ENCODE measurements around the gene RAG2. TPM values are rescaled to one million over a fixed set of nuclear protein-coding genes. Genes with fewer than 3 reads are reported as not detected.

RAG2 gene
- total RNA-seq, 1 donor from 2014 or later, result not detected

DNA sequence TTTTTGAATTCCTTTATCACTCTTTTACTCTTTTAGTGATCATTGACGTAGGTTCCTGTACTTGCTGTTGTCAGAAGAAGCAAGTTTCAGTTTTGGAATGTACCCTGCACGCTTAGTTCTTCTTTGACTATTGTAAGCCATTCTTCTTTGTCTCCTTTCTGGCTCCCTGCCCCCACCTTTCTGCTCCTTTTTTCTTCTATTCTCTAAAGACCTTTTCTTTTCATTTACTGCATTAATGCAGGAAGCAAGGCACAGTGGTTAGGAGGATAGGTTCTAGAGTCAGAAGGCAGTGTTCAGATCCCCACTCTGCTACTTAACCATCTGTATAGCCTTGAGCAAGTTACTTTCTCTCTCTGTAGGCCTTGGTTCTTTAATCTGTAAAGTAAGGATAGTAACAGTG, 33.7 kb upstream of the RAG2 start:
- no peaks in the 10 kb centered on the region for H3K27me3 Mint-ChIP-seq (ENCODE audit: low read depth, unreplicated experiment)
- Histone ChIP-seq H3K4me3 (ENCODE audit: insufficient read depth, low read depth, low read length) (no peak overlapping the region), H3K9ac (ENCODE audit: low read length) (no peak overlapping the region), H3K4me1 (ENCODE audit: insufficient read depth, low read length) (no peaks in the 10 kb centered on the region), H2AFZ (ENCODE audit: low read depth, low read length) (no peak overlapping the region), H3K36me3 (ENCODE audit: insufficient read depth, low read length) (no peaks in the 10 kb centered on the region), H3K79me2 (ENCODE audit: insufficient read depth, low read length) (no peaks in the 10 kb centered on the region), H3K4me2 (ENCODE audit: low read length) (no peak overlapping the region), H3K27ac (ENCODE audit: low read depth, low read length) (no peak overlapping the region), H3K27me3 (ENCODE audit: insufficient read depth, low read length) (no peaks in the 10 kb centered on the region), H3K9me3 (ENCODE audit: insufficient read depth, low read depth, low read length) (no peaks in the 10 kb centered on the region), H4K20me1 (ENCODE audit: insufficient read depth, low read length) (no peaks in the 10 kb centered on the region)
- H3K4me1 Mint-ChIP-seq (ENCODE audit: low read depth, unreplicated experiment), result no peaks in the 10 kb centered on the region
- H3K36me3 Mint-ChIP-seq (ENCODE audit: low read depth, unreplicated experiment), result no peaks in the 10 kb centered on the region
- FAIRE-seq, result no peak
- H3K27ac Mint-ChIP-seq (ENCODE audit: unreplicated experiment), result no peak overlapping the region
- no peak for DNase-seq (ENCODE audit: low read depth)
- H3K4me3 Mint-ChIP-seq (ENCODE audit: unreplicated experiment), result no peak overlapping the region
- no peaks in the 10 kb centered on the region for H3K9me3 Mint-ChIP-seq (ENCODE audit: unreplicated experiment)
- TF ChIP-seq, protein P1, sequence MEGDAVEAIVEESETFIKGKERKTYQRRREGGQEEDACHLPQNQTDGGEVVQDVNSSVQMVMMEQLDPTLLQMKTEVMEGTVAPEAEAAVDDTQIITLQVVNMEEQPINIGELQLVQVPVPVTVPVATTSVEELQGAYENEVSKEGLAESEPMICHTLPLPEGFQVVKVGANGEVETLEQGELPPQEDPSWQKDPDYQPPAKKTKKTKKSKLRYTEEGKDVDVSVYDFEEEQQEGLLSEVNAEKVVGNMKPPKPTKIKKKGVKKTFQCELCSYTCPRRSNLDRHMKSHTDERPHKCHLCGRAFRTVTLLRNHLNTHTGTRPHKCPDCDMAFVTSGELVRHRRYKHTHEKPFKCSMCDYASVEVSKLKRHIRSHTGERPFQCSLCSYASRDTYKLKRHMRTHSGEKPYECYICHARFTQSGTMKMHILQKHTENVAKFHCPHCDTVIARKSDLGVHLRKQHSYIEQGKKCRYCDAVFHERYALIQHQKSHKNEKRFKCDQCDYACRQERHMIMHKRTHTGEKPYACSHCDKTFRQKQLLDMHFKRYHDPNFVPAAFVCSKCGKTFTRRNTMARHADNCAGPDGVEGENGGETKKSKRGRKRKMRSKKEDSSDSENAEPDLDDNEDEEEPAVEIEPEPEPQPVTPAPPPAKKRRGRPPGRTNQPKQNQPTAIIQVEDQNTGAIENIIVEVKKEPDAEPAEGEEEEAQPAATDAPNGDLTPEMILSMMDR (IDR thresholded peaks at IDR 0.05; ENCODE audit: insufficient read depth, low read depth, low read length), result no peak

DNA sequence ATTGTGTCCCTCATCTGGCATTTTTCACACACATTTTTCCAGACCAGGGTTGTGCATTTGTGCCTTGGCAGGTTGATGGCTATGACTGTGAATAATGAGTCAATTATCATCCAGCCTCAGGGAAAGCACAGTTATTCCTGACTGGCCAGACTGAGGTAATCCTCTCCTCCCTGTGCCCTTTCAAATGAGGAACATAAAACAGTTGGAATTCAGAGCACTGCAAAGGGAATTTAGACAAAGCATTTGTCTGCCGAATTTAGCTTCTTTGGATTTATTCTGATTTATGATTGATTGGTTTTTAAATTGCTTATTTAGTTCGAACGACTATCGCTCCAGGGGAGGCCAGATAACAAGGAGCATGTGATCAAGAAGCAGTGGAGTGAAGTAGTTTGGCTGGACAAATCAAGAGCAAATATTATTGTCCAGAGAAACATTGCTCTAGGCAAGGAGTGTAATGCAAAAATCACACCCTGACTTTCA, 30.8 kb upstream of the RAG2 start:
- no peak for FAIRE-seq
- Histone ChIP-seq H2AFZ (ENCODE audit: low read depth, low read length) (no peak overlapping the region), H3K9ac (ENCODE audit: low read length) (no peak overlapping the region), H4K20me1 (ENCODE audit: insufficient read depth, low read length) (no peaks in the 10 kb centered on the region), H3K4me3 (ENCODE audit: insufficient read depth, low read depth, low read length) (no peak overlapping the region), H3K36me3 (ENCODE audit: insufficient read depth, low read length) (no peaks in the 10 kb centered on the region), H3K79me2 (ENCODE audit: insufficient read depth, low read length) (no peaks in the 10 kb centered on the region), H3K4me1 (ENCODE audit: insufficient read depth, low read length) (no peaks in the 10 kb centered on the region), H3K9me3 (ENCODE audit: insufficient read depth, low read depth, low read length) (no peaks in the 10 kb centered on the region), H3K4me2 (ENCODE audit: low read length) (no peak overlapping the region), H3K27me3 (ENCODE audit: insufficient read depth, low read length) (no peaks in the 10 kb centered on the region), H3K27ac (ENCODE audit: low read depth, low read length) (no peak overlapping the region)
- Mint-ChIP-seq H3K27ac (ENCODE audit: unreplicated experiment) (no peak overlapping the region), H3K36me3 (ENCODE audit: low read depth, unreplicated experiment) (no peaks in the 10 kb centered on the region), H3K9me3 (ENCODE audit: unreplicated experiment) (no peaks in the 10 kb centered on the region), H3K27me3 (ENCODE audit: low read depth, unreplicated experiment) (no peaks in the 10 kb centered on the region), H3K4me3 (ENCODE audit: unreplicated experiment) (no peak overlapping the region), H3K4me1 (ENCODE audit: low read depth, unreplicated experiment) (no peaks in the 10 kb centered on the region)
- DNase-seq (ENCODE audit: low read depth), result no peak
- TF ChIP-seq EZH2 (IDR thresholded peaks at IDR 0.05; ENCODE audit: insufficient read depth, low read length), result no peak
- TF ChIP-seq, protein P1 (IDR thresholded peaks at IDR 0.05; ENCODE audit: insufficient read depth, low read depth, low read length), result no peak

DNA sequence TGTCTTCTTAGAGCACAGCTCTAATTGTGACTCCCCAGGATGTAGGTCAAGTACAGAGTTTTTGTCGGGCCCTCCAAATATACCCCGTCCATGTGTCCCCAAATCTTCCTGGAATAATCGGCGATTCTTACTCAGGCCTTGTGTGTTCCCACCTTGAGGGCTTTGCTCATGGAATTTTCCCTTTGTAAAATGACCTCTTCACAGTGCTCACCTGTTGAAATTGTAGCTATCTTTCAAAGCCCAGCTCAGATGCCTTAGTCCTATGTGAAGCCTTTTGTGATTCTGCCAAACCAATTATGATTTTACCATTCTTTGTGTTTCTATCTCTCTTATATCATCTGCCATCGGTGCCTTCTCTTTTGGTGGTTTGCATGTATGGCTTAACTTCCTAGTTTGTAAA, 30.1 kb upstream of the RAG2 start:
- Histone ChIP-seq H4K20me1 (ENCODE audit: insufficient read depth, low read length) (no peaks in the 10 kb centered on the region), H2AFZ (ENCODE audit: low read depth, low read length) (no peak overlapping the region), H3K4me1 (ENCODE audit: insufficient read depth, low read length) (no peaks in the 10 kb centered on the region), H3K9me3 (ENCODE audit: insufficient read depth, low read depth, low read length) (no peaks in the 10 kb centered on the region), H3K9ac (ENCODE audit: low read length) (no peak overlapping the region), H3K4me3 (ENCODE audit: insufficient read depth, low read depth, low read length) (no peak overlapping the region), H3K79me2 (ENCODE audit: insufficient read depth, low read length) (no peaks in the 10 kb centered on the region), H3K27me3 (ENCODE audit: insufficient read depth, low read length) (no peaks in the 10 kb centered on the region), H3K36me3 (ENCODE audit: insufficient read depth, low read length) (no peaks in the 10 kb centered on the region), H3K27ac (ENCODE audit: low read depth, low read length) (no peak overlapping the region), H3K4me2 (ENCODE audit: low read length) (no peak overlapping the region)
- Mint-ChIP-seq H3K27me3 (ENCODE audit: low read depth, unreplicated experiment) (no peaks in the 10 kb centered on the region), H3K9me3 (ENCODE audit: unreplicated experiment) (no peaks in the 10 kb centered on the region), H3K4me1 (ENCODE audit: low read depth, unreplicated experiment) (no peaks in the 10 kb centered on the region), H3K36me3 (ENCODE audit: low read depth, unreplicated experiment) (no peaks in the 10 kb centered on the region), H3K27ac (ENCODE audit: unreplicated experiment) (no peak overlapping the region), H3K4me3 (ENCODE audit: unreplicated experiment) (no peak overlapping the region)
- FAIRE-seq, result no peak
- no peak for DNase-seq (ENCODE audit: low read depth)
- no peak for TF ChIP-seq EZH2 (IDR thresholded peaks at IDR 0.05; ENCODE audit: insufficient read depth, low read length)
- TF ChIP-seq, protein P1 (IDR thresholded peaks at IDR 0.05; ENCODE audit: insufficient read depth, low read depth, low read length), result no peak
